DND-41 (cell line): Measurements from ENCODE around the gene QSER1.

Experiments used
- EZH2 ChIP-seq: IDR thresholded peaks from 3 replicates; pipeline ENCODE4 v1.6.1; 2012; ENCODE audit warnings: borderline replicate concordance, low read depth, mild to moderate bottlenecking, moderate library complexity, low read length, inconsistent platforms; ENCODE audit not compliant: severe bottlenecking
- TF ChIP-seq, protein P1 (sequence below): IDR thresholded peaks from 2 replicates; pipeline ENCODE4 v1.5.1; 2012; ENCODE audit warnings: borderline replicate concordance, low read length, moderate library complexity, mild to moderate bottlenecking; ENCODE audit not compliant: poor library complexity, severe bottlenecking; ENCODE audit errors: extremely low read depth

DNA sequence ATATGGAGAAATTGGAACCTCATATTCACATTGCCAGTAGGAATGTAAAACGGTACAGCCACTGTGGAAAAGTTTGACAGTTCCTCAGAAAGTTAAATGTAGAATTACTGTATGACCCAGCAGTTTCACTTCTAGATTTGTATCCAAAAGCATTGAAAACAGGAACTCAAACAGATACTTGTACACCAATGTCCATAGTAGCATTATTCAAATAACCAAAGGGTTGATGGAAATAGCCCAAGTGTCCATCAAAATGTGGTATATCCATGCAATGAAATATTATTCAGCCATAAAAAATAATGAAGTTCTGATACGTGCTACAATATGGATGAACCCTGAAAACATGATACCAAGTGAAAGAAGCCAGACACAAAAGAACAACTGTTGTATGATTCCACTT, 45.1 kb upstream of the QSER1 start:
- TF ChIP-seq EZH2 = no peak
- TF ChIP-seq, protein P1, sequence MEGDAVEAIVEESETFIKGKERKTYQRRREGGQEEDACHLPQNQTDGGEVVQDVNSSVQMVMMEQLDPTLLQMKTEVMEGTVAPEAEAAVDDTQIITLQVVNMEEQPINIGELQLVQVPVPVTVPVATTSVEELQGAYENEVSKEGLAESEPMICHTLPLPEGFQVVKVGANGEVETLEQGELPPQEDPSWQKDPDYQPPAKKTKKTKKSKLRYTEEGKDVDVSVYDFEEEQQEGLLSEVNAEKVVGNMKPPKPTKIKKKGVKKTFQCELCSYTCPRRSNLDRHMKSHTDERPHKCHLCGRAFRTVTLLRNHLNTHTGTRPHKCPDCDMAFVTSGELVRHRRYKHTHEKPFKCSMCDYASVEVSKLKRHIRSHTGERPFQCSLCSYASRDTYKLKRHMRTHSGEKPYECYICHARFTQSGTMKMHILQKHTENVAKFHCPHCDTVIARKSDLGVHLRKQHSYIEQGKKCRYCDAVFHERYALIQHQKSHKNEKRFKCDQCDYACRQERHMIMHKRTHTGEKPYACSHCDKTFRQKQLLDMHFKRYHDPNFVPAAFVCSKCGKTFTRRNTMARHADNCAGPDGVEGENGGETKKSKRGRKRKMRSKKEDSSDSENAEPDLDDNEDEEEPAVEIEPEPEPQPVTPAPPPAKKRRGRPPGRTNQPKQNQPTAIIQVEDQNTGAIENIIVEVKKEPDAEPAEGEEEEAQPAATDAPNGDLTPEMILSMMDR = no peak
